SK-N-SH treated with all-trans-retinoic acid at 6 μM for 48 hours (cell line): ENCODE measurements around the gene ERBB3.

Source experiments
- ATAC-seq: fragments of 200-7000 bp; cut with Tn5 transposase; 3 replicates; pipeline ENCODE4 v1.9.1; 2020; ENCODE audit warnings: mild to moderate bottlenecking, moderate library complexity
- ARNTL ChIP-seq: fragments of 450-650 bp; formaldehyde crosslinking; IDR thresholded peaks from 2 replicates; pipeline ENCODE4 v1.5.0; 2020; ENCODE audit warnings: low read depth, mild to moderate bottlenecking, moderate library complexity, borderline replicate concordance
- BACH2 ChIP-seq: fragments of 250-450 bp; sonication (Bioruptor Pico); IDR thresholded peaks from 2 replicates; pipeline ENCODE4 v1.9.0; 2021; ENCODE audit warnings: mild to moderate bottlenecking, borderline replicate concordance
- CSDC2 ChIP-seq: fragments of 250-450 bp; sonication (Bioruptor Pico); IDR thresholded peaks from 2 replicates; pipeline ENCODE4 v1.5.0; 2020; ENCODE audit warnings: mild to moderate bottlenecking, moderate library complexity
- ESRRG ChIP-seq: fragments of 250-450 bp; sonication (Bioruptor Pico); IDR thresholded peaks from 2 replicates; pipeline ENCODE4 v1.6.1; 2021; ENCODE audit warnings: mild to moderate bottlenecking
- ISL1 ChIP-seq: fragments of 250-450 bp; sonication (Bioruptor Pico); IDR thresholded peaks from 2 replicates; pipeline ENCODE4 v2.1.2; 2022; ENCODE audit warnings: mild to moderate bottlenecking, moderate library complexity
- OSR1 ChIP-seq: fragments of 250-450 bp; sonication (Bioruptor Pico); IDR thresholded peaks from 2 replicates; pipeline ENCODE4 v1.8.0; 2022; ENCODE audit warnings: moderate library complexity, mild to moderate bottlenecking, inconsistent platforms
- PPARA ChIP-seq: fragments of 250-450 bp; sonication (Bioruptor Pico); IDR thresholded peaks from 2 replicates; pipeline ENCODE4 v1.5.0; 2020; ENCODE audit warnings: mild to moderate bottlenecking, borderline replicate concordance
- RARB ChIP-seq: fragments of 250-450 bp; sonication (Bioruptor Pico); IDR thresholded peaks from 2 replicates; pipeline ENCODE4 v1.8.0; 2021; ENCODE audit warnings: mild to moderate bottlenecking, moderate library complexity
- TCF4 ChIP-seq: fragments of 250-450 bp; sonication (Bioruptor Pico); IDR thresholded peaks from 2 replicates; pipeline ENCODE4 v1.8.0; 2021; ENCODE audit warnings: mild to moderate bottlenecking, moderate library complexity, borderline replicate concordance
- TOX ChIP-seq: fragments of 250-450 bp; sonication (Bioruptor Pico); IDR thresholded peaks from 2 replicates; pipeline ENCODE4 v1.8.0; 2021; ENCODE audit warnings: mild to moderate bottlenecking, moderate library complexity, borderline replicate concordance
- TSHZ2 ChIP-seq: fragments of 250-450 bp; sonication (Bioruptor Pico); IDR thresholded peaks from 2 replicates; pipeline ENCODE4 v1.5.0; 2020; ENCODE audit warnings: mild to moderate bottlenecking, moderate library complexity
- ZC3H10 ChIP-seq: fragments of 250-450 bp; sonication (Bioruptor Pico); IDR thresholded peaks from 2 replicates; pipeline ENCODE4 v1.5.1; 2021; ENCODE audit warnings: mild to moderate bottlenecking, moderate library complexity
- ZFP3 ChIP-seq: fragments of 250-450 bp; sonication (Bioruptor Pico); IDR thresholded peaks from 2 replicates; pipeline ENCODE4 v1.5.0; 2020; ENCODE audit warnings: mild to moderate bottlenecking, moderate library complexity
- ZFP30 ChIP-seq: fragments of 450-650 bp; formaldehyde crosslinking; IDR thresholded peaks from 2 replicates; pipeline ENCODE4 v1.5.0; 2022; ENCODE audit warnings: mild to moderate bottlenecking, moderate library complexity
- ZNF8 ChIP-seq: fragments of 450-650 bp; formaldehyde crosslinking; IDR thresholded peaks from 2 replicates; pipeline ENCODE4 v1.5.0; 2020; ENCODE audit warnings: mild to moderate bottlenecking, moderate library complexity
- TF ChIP-seq, protein P1 (sequence below): fragments of 250-450 bp; sonication (Bioruptor Pico); IDR thresholded peaks from 2 replicates; pipeline ENCODE4 v1.5.1; 2020; ENCODE audit warnings: low read depth, mild to moderate bottlenecking, moderate library complexity
- TF ChIP-seq, protein P2 (sequence below): fragments of 250-450 bp; sonication (Bioruptor Pico); IDR thresholded peaks from 2 replicates; pipeline ENCODE4 v1.8.0; 2020; ENCODE audit warnings: mild to moderate bottlenecking, moderate library complexity, borderline replicate concordance
- TF ChIP-seq, protein P3 (sequence below): fragments of 250-450 bp; sonication (Bioruptor Pico); IDR thresholded peaks from 2 replicates; pipeline ENCODE4 v1.8.0; 2021; ENCODE audit warnings: low read depth, mild to moderate bottlenecking, moderate library complexity, borderline replicate concordance

Gene ERBB3

DNA sequence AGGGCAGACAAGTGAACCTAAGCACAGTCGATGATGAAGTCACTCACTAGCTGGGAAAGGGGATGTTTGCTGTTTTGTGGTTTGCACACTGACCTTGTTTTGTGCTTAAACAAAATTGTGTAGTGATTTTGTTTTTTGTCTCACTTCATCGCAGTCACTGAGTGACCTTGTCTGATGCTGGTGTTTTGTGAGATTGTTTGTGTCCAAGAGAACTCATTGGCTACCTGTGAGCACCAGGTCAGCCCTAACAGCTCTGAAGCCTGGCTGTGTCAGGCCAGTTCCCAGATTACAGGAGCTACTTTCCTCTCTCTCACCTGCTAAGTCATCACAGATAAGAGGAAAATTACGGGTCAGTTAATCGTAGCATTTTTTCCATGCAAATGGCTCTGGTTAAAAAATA lies 44.2 kb downstream of the ERBB3 start:
- no peak for ATAC-seq

GRCh38 chr12:56126732-56127239 lies 46.8 kb downstream of the ERBB3 start:
- ATAC-seq: no peak

More for the DNA sequence above, 44.2 kb downstream of the ERBB3 start:
- TF ChIP-seq ZC3H10 (CRISPR knock-in tag) (no peak), ARNTL (no peak), PPARA (CRISPR knock-in tag) (no peak), BACH2 (CRISPR knock-in tag) (no peak), CSDC2 (no peak), ESRRG (CRISPR knock-in tag) (no peak), ZFP30 (CRISPR knock-in tag) (no peak), TCF4 (CRISPR knock-in tag) (no peak), ISL1 (CRISPR knock-in tag) (no peak), ZNF8 (CRISPR knock-in tag) (no peak), ZFP3 (CRISPR knock-in tag) (no peak), TOX (CRISPR knock-in tag) (no peak)
- TF ChIP-seq, protein P1, sequence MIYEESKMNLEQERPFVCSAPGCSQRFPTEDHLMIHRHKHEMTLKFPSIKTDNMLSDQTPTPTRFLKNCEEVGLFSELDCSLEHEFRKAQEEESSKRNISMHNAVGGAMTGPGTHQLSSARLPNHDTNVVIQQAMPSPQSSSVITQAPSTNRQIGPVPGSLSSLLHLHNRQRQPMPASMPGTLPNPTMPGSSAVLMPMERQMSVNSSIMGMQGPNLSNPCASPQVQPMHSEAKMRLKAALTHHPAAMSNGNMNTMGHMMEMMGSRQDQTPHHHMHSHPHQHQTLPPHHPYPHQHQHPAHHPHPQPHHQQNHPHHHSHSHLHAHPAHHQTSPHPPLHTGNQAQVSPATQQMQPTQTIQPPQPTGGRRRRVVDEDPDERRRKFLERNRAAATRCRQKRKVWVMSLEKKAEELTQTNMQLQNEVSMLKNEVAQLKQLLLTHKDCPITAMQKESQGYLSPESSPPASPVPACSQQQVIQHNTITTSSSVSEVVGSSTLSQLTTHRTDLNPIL (CRISPR knock-in tag): no peak
- TF ChIP-seq, protein P2, sequence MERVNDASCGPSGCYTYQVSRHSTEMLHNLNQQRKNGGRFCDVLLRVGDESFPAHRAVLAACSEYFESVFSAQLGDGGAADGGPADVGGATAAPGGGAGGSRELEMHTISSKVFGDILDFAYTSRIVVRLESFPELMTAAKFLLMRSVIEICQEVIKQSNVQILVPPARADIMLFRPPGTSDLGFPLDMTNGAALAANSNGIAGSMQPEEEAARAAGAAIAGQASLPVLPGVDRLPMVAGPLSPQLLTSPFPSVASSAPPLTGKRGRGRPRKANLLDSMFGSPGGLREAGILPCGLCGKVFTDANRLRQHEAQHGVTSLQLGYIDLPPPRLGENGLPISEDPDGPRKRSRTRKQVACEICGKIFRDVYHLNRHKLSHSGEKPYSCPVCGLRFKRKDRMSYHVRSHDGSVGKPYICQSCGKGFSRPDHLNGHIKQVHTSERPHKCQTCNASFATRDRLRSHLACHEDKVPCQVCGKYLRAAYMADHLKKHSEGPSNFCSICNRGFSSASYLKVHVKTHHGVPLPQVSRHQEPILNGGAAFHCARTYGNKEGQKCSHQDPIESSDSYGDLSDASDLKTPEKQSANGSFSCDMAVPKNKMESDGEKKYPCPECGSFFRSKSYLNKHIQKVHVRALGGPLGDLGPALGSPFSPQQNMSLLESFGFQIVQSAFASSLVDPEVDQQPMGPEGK (CRISPR knock-in tag): no peak
- TF ChIP-seq, protein P3, sequence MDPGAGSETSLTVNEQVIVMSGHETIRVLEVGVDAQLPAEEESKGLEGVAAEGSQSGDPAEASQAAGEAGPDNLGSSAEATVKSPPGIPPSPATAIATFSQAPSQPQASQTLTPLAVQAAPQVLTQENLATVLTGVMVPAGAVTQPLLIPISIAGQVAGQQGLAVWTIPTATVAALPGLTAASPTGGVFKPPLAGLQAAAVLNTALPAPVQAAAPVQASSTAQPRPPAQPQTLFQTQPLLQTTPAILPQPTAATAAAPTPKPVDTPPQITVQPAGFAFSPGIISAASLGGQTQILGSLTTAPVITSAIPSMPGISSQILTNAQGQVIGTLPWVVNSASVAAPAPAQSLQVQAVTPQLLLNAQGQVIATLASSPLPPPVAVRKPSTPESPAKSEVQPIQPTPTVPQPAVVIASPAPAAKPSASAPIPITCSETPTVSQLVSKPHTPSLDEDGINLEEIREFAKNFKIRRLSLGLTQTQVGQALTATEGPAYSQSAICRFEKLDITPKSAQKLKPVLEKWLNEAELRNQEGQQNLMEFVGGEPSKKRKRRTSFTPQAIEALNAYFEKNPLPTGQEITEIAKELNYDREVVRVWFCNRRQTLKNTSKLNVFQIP (CRISPR knock-in tag): no peak

More at GRCh38 chr12:56126732-56127239, 46.8 kb downstream of the ERBB3 start:
- TF ChIP-seq BACH2 (CRISPR knock-in tag): no peak
- TF ChIP-seq TCF4 (CRISPR knock-in tag): no peak
- TF ChIP-seq ZFP3 (CRISPR knock-in tag): no peak
- TF ChIP-seq RARB (CRISPR knock-in tag): no peak
- no peak for TF ChIP-seq TSHZ2 (CRISPR knock-in tag)
- TF ChIP-seq ZNF8 (CRISPR knock-in tag): no peak
- TF ChIP-seq, protein P1 (CRISPR knock-in tag): no peak
- no peak for TF ChIP-seq OSR1 (CRISPR knock-in tag)
